MM.1S (cell line): Measurements from ENCODE around the gene ITIH3.

Experiments
- DNase-seq: peaks from one replicate; pipeline ENCODE4 v3.0.0-alpha.2; 2015
- H2AFZ ChIP-seq: fragments of 300-600 bp; sonication (generic); 2 replicates; pipeline ENCODE4 v1.6.0; 2016; ENCODE audit warnings: antibody characterized with exemption, low read length
- H3F3A ChIP-seq: fragments of 300-600 bp; sonication (generic); 2 replicates; pipeline ENCODE4 v1.6.1; 2016; ENCODE audit warnings: mild to moderate bottlenecking, antibody characterized with exemption, low read length, moderate library complexity, mixed read lengths; ENCODE audit not compliant: insufficient read depth
- H3K27ac ChIP-seq: fragments of 300-600 bp; sonication (generic); 2 replicates; pipeline ENCODE4 v1.5.1; 2016; ENCODE audit warnings: mild to moderate bottlenecking, low read length
- H3K27me3 ChIP-seq: fragments of 300-600 bp; sonication (generic); replicated peaks from 2 replicates; pipeline ENCODE4 v1.6.0; 2016; ENCODE audit warnings: low read length; ENCODE audit not compliant: insufficient read depth
- H3K36me3 ChIP-seq: fragments of 300-600 bp; sonication (generic); replicated peaks from 2 replicates; pipeline ENCODE4 v1.6.1; 2016; ENCODE audit warnings: mild to moderate bottlenecking, low read length, mixed read lengths; ENCODE audit not compliant: insufficient read depth
- H3K4me1 ChIP-seq: fragments of 300-600 bp; sonication (generic); 2 replicates; pipeline ENCODE4 v1.6.1; 2016; ENCODE audit warnings: low read length, mixed read lengths
- H3K4me2 ChIP-seq: fragments of 300-600 bp; sonication (generic); 2 replicates; pipeline ENCODE4 v1.6.0; 2016; ENCODE audit warnings: low read depth, low read length
- H3K4me3 ChIP-seq: fragments of 300-600 bp; sonication (generic); 2 replicates; pipeline ENCODE4 v1.5.1; 2016; ENCODE audit warnings: low read length, mixed read lengths
- H3K79me2 ChIP-seq: fragments of 300-600 bp; sonication (generic); 2 replicates; pipeline ENCODE4 v1.6.1; 2016; ENCODE audit warnings: mixed run types, low read length, mixed read lengths
- H3K9ac ChIP-seq: fragments of 300-600 bp; sonication (generic); 2 replicates; pipeline ENCODE4 v1.6.1; 2016; ENCODE audit warnings: low read length, mixed read lengths
- H3K9me2 ChIP-seq: fragments of 300-600 bp; sonication (generic); replicated peaks from 2 replicates; pipeline ENCODE4 v1.6.1; 2016; ENCODE audit warnings: mild to moderate bottlenecking, low read length, mixed read lengths; ENCODE audit not compliant: insufficient read depth
- H3K9me3 ChIP-seq: fragments of 300-600 bp; sonication (generic); replicated peaks from 2 replicates; pipeline ENCODE4 v1.6.1; 2016; ENCODE audit warnings: mild to moderate bottlenecking, low read length, mixed read lengths; ENCODE audit not compliant: insufficient read depth
- H4K20me1 ChIP-seq: fragments of 300-600 bp; sonication (generic); 2 replicates; pipeline ENCODE4 v1.6.1; 2016; ENCODE audit warnings: mild to moderate bottlenecking, low read length, moderate library complexity, mixed read lengths; ENCODE audit not compliant: insufficient read depth
- CTCF ChIP-seq: fragments of 300-600 bp; sonication (generic); IDR thresholded peaks from 2 replicates; pipeline ENCODE4 v1.5.1; 2016; ENCODE audit warnings: antibody characterized with exemption, low read length, mixed read lengths
- EZH2 ChIP-seq: fragments of 300-600 bp; sonication (generic); optimal IDR thresholded peaks from 2 replicates; pipeline ENCODE3; 2017; ENCODE audit warnings: low read depth, mild to moderate bottlenecking, antibody characterized with exemption, low read length, mixed read lengths
- EZH2phosphoT487 ChIP-seq: fragments of 300-600 bp; sonication (generic); IDR thresholded peaks from 2 replicates; pipeline ENCODE4 v1.6.1; 2018; ENCODE audit warnings: antibody characterized with exemption, low read length

ITIH3 gene

GRCh38 chr3:52787672-52788625, 6.6 kb upstream of the ITIH3 start:
- Histone ChIP-seq H3K9ac (no peak overlapping the region), H3K27me3 (no peaks in the 10 kb centered on the region), H3K9me3 (no peaks in the 10 kb centered on the region), H3K79me2 (no peaks in the 10 kb centered on the region), H4K20me1 (no peaks in the 10 kb centered on the region), H3K36me3 (no peaks in the 10 kb centered on the region), H3K9me2 (no peaks in the 10 kb centered on the region), H2AFZ (no peak overlapping the region), H3F3A (no peaks in the 10 kb centered on the region), H3K27ac (no peak overlapping the region), H3K4me3 (no peak overlapping the region), H3K4me1 (no peaks in the 10 kb centered on the region), H3K4me2 (no peak overlapping the region)
- TF ChIP-seq CTCF (no peak), EZH2 (no peak), EZH2phosphoT487 (no peak)
- no peak for DNase-seq

GRCh38 chr3:52788890-52789745, 5.5 kb upstream of the ITIH3 start:
- no peaks in the 10 kb centered on the region for H4K20me1 ChIP-seq
- H3K9me2 ChIP-seq: no peaks in the 10 kb centered on the region
- H3K27ac ChIP-seq: no peak overlapping the region
- DNase-seq: no peak
- H3K27me3 ChIP-seq: no peaks in the 10 kb centered on the region
- no peak overlapping the region for H2AFZ ChIP-seq
- no peak overlapping the region for H3K4me2 ChIP-seq
- H3K79me2 ChIP-seq: no peaks in the 10 kb centered on the region
- no peak overlapping the region for H3K9ac ChIP-seq
- no peaks in the 10 kb centered on the region for H3K9me3 ChIP-seq
- H3K4me1 ChIP-seq: no peaks in the 10 kb centered on the region
- no peaks in the 10 kb centered on the region for H3K36me3 ChIP-seq
- no peaks in the 10 kb centered on the region for H3F3A ChIP-seq
- no peak overlapping the region for H3K4me3 ChIP-seq
- no peak for TF ChIP-seq EZH2phosphoT487
- no peak for TF ChIP-seq EZH2
- no peak for TF ChIP-seq CTCF

- TF ChIP-seq CTCF: no peak
- TF ChIP-seq EZH2phosphoT487: no peak
- TF ChIP-seq EZH2: no peak
- no peaks in the 10 kb centered on the region for H3K9me3 ChIP-seq
- no peaks in the 10 kb centered on the region for H3K79me2 ChIP-seq
- no peak overlapping the region for H3K4me2 ChIP-seq
- no peak overlapping the region for H3K27ac ChIP-seq
- H3F3A ChIP-seq: no peaks in the 10 kb centered on the region
- no peak overlapping the region for H2AFZ ChIP-seq
- no peaks in the 10 kb centered on the region for H4K20me1 ChIP-seq
- DNase-seq: no peak
- H3K36me3 ChIP-seq: no peaks in the 10 kb centered on the region
- no peak overlapping the region for H3K4me3 ChIP-seq
- H3K9ac ChIP-seq: no peak overlapping the region
- no peaks in the 10 kb centered on the region for H3K9me2 ChIP-seq
- H3K27me3 ChIP-seq: no peaks in the 10 kb centered on the region
- no peaks in the 10 kb centered on the region for H3K4me1 ChIP-seq
Observed at GRCh38 chr3:52789746-52790040, 4.9 kb upstream of the ITIH3 start.
